Gastroesophageal sphincter (tissue), 4 donors: Measurements from ENCODE around the gene EIF2B5. TPM values are rescaled to one million over a fixed set of nuclear protein-coding genes. Genes with fewer than 3 reads are reported as not detected.
A peak's percentile ranks its signal among the peaks of the same experiment; 100 is the strongest.

Experiments
- ATAC-seq: fragments of 150-250 bp; one replicate; pipeline ENCODE4 v1.9.1; 2016; ENCODE audit warnings: mild to moderate bottlenecking, moderate library complexity
- H3K27ac ChIP-seq, 4 donors: fragments of 200-600 bp; sonication (generic) in 3 of 4; 1 replicate in 3 of 4; 2 replicates in 1 of 4; pipeline ENCODE4 v1.5.1; 2016 to 2019
- H3K27me3 ChIP-seq: fragments of 200-600 bp; sonication (generic); one replicate; pipeline ENCODE4 v1.5.1; 2019
- H3K36me3 ChIP-seq, 2 donors: fragments of 200-600 bp; sonication (generic); one replicate each; pipeline ENCODE4 v1.5.1; 2019; ENCODE audit warnings: control low read depth in 1 of 2
- H3K4me1 ChIP-seq, 3 donors: fragments of 200-600 bp; sonication (generic); 1 replicate in 2 of 3; 2 replicates in 1 of 3; pipeline ENCODE4 v1.5.1; 2016 to 2019; ENCODE audit warnings: control low read depth in 2 of 3
- H3K4me3 ChIP-seq, 2 donors: fragments of 200-600 bp; sonication (generic); one replicate each; pipeline ENCODE4 v1.5.1; 2019; ENCODE audit warnings: mild to moderate bottlenecking in 1 of 2, moderate library complexity in 1 of 2
- H3K9me3 ChIP-seq, 3 donors: fragments of 200-600 bp; sonication (generic); one replicate each; pipeline ENCODE4 v1.5.1; 2017 to 2019; ENCODE audit warnings: control low read depth in 2 of 3
- EP300 ChIP-seq: sonication (generic); formaldehyde crosslinking; IDR thresholded peaks from one replicate; pipeline ENCODE4 v1.6.1; 2017; ENCODE audit warnings: antibody characterized with exemption, mild to moderate bottlenecking
- POLR2A ChIP-seq, 2 donors: fragments of 450-650 bp; IDR thresholded peaks; one replicate each; pipeline ENCODE4 v1.6.1; 2017; ENCODE audit warnings: antibody characterized with exemption in 2 of 2, mild to moderate bottlenecking in 2 of 2, moderate library complexity in 1 of 2
- POLR2AphosphoS5 ChIP-seq: sonication (generic); formaldehyde crosslinking; IDR thresholded peaks from one replicate; pipeline ENCODE4 v1.6.1; 2017; ENCODE audit warnings: antibody characterized with exemption
- WGBS, 2 donors: methylation state at CpG; one replicate each; pipeline ENCODE4 v1.1.5; 2018; ENCODE audit warnings: low coverage in 1 of 2; 5-methylcytosine and 5-hydroxymethylcytosine counted together
- total RNA-seq, 4 donors: library from RNA; depleted of rRNA; stranded (reverse); fragments of >200 nt; gene quantifications; one replicate each; pipeline ENCODE4 v1.1.0, GENCODE V29; 2016
- TF ChIP-seq, protein P1 (sequence below), 4 experiments: fragments of 200-600 bp in 2 of 4; fragments of 450-650 bp in 2 of 4; sonication (generic) in 1 of 4; IDR thresholded peaks; one replicate each; pipeline ENCODE4 v1.5.1; 2017 to 2019; ENCODE audit warnings: antibody characterized with exemption in 4 of 4, mild to moderate bottlenecking in 2 of 4, moderate library complexity in 2 of 4

Gene EIF2B5
- total RNA-seq, 4 donors from 2014 or later, result 36.2 to 49.2 (median 44.3) TPM

DNA sequence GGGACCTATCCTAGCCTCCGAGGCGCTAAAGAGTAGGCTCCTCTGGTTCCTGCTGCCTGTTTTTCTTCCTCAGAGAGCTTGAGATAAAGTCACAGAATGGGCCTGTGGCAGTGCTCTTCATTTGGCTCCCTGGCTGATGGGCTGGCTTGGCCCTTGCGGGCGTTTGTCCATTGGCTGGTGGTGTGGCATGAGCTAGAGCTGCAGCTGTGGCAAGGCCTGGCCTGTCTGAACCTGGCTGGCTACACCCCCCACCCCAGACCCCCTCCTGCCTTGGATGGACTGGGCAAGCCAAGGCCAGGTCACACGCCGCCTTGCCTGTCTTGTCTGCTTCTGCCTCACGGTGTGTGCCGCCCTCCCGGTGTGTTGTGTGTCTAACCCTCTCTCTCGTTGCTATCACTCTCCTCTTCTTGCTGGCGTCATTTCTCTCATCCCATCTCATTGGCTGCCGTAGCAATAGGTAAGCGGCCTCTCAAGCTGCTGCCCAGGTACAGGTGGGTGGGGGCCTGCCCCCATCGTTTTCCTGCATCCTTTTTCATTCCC is 42.7 kb downstream of the EIF2B5 start:
- H3K4me3 ChIP-seq, result peak overlapping the region in 1 of 2 donors; percentile 97
- TF ChIP-seq, protein P1, sequence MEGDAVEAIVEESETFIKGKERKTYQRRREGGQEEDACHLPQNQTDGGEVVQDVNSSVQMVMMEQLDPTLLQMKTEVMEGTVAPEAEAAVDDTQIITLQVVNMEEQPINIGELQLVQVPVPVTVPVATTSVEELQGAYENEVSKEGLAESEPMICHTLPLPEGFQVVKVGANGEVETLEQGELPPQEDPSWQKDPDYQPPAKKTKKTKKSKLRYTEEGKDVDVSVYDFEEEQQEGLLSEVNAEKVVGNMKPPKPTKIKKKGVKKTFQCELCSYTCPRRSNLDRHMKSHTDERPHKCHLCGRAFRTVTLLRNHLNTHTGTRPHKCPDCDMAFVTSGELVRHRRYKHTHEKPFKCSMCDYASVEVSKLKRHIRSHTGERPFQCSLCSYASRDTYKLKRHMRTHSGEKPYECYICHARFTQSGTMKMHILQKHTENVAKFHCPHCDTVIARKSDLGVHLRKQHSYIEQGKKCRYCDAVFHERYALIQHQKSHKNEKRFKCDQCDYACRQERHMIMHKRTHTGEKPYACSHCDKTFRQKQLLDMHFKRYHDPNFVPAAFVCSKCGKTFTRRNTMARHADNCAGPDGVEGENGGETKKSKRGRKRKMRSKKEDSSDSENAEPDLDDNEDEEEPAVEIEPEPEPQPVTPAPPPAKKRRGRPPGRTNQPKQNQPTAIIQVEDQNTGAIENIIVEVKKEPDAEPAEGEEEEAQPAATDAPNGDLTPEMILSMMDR (IDR thresholded peaks at IDR 0.05), result no peak
- TF ChIP-seq POLR2A (IDR thresholded peaks at IDR 0.05) (no peak), EP300 (no peak), POLR2AphosphoS5 (no peak)
- H3K36me3 ChIP-seq, result peaks cover 4 to 60% of the 10 kb centered on the region in 2 donors
- ATAC-seq, result no peak
- no peaks in the 10 kb centered on the region for H3K27me3 ChIP-seq
- peak overlapping the region in 3 of 4 donors; percentile 91 to 98 (median 94) for H3K27ac ChIP-seq
- no peaks in the 10 kb centered on the region for H3K9me3 ChIP-seq
- H3K4me1 ChIP-seq, result peaks cover 3 to 62% (median 25%) of the 10 kb centered on the region in 3 donors
- 72 to 90% methylated on average over 6 to 10 of the region's 14 CpGs for WGBS, 2 donors

DNA sequence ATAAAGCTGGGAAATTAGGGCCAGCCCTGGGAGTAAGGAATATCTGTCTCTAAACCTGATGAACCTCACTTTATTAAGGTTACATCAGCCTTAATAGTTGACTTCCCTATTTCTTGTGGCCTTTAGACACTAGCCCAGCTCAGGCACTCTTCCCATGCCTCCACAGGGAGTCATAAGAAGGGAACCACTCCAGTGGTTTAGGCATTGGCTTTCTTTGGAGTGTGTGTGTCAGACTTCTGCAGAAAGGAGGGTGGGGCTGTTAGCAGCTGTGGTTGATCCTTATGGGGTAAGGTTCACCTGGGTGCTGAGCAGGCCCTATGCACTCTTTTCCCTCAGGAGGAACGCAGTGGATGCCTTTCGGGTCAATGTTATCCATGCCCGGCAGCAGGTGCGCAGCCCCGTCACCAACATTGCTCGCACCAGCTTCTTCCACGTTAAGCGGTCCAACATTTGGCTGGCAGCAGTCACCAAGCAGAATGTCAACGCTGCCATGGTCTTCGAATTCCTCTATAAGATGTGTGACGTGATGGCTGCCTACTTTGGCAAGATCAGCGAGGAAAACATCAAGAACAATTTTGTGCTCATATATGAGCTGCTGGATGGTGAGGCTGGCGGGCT is 43.5 kb downstream of the EIF2B5 start:
- H3K36me3 ChIP-seq, result peaks cover 4 to 68% of the 10 kb centered on the region in 2 donors
- WGBS, 2 donors, result 92 to 96% methylated on average over 5 to 6 of the region's 13 CpGs
- ATAC-seq, result no peak
- no peak overlapping the region for H3K4me3 ChIP-seq
- H3K4me1 ChIP-seq, result peaks cover 3 to 58% (median 25%) of the 10 kb centered on the region in 3 donors
- H3K9me3 ChIP-seq, result no peaks in the 10 kb centered on the region
- H3K27ac ChIP-seq, result no peak overlapping the region
- H3K27me3 ChIP-seq, result no peaks in the 10 kb centered on the region
- TF ChIP-seq, protein P1 (IDR thresholded peaks at IDR 0.05), result no peak
- TF ChIP-seq POLR2AphosphoS5 (no peak), POLR2A (IDR thresholded peaks at IDR 0.05) (no peak), EP300 (no peak)

DNA sequence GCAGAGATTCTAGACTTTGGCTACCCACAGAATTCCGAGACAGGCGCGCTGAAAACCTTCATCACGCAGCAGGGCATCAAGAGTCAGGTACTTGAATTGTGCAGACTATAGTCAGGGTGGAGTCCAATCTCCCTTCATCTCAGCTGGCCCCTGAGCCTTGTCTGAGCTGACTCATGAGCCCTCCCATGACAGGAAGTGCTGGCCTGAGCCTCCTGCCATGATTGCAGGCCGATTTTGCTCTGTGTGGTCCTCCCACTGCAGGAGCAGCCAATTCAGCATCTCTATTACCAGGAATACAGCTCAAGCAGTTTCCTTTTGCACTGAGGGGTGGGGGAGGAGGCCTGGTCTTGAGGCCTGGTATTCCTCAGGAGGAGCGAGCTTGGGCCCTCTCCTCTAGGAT is 45.0 kb downstream of the EIF2B5 start:
- no peak overlapping the region for H3K27ac ChIP-seq
- H3K36me3 ChIP-seq, result peaks cover 4 to 78% of the 10 kb centered on the region in 2 donors
- no peaks in the 10 kb centered on the region for H3K9me3 ChIP-seq
- no peaks in the 10 kb centered on the region for H3K27me3 ChIP-seq
- H3K4me3 ChIP-seq, result no peak overlapping the region
- H3K4me1 ChIP-seq, result peaks cover 3 to 54% (median 20%) of the 10 kb centered on the region in 3 donors
- 50 to 89% methylated on average over 1 to 5 of the region's 6 CpGs for WGBS, 2 donors
- no peak for ATAC-seq
- TF ChIP-seq POLR2AphosphoS5 (no peak), POLR2A (IDR thresholded peaks at IDR 0.05) (no peak), EP300 (no peak)
- TF ChIP-seq, protein P1 (IDR thresholded peaks at IDR 0.05), result no peak

DNA sequence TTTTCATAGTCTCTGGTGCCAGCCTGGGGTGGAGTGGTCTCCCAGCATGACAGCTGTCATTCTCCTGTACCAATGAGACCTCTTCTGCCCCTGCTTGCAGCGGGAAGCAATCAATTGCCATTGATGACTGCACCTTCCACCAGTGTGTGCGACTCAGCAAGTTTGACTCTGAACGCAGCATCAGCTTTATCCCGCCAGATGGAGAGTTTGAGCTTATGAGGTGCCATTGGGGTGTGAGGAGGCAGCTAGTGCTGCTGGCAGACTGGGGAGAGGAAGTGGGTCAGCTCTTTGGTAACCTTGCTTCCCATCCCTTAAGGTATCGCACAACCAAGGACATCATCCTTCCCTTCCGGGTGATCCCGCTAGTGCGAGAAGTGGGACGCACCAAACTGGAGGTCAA is 46.4 kb downstream of the EIF2B5 start:
- H3K9me3 ChIP-seq, result no peaks in the 10 kb centered on the region
- ATAC-seq, result no peak

More for the DNA sequence above, 46.4 kb downstream of the EIF2B5 start:
- peaks cover 4 to 78% of the 10 kb centered on the region in 2 donors for H3K36me3 ChIP-seq
- TF ChIP-seq EP300 (no peak), POLR2A (IDR thresholded peaks at IDR 0.05) (no peak)
- TF ChIP-seq, protein P1 (IDR thresholded peaks at IDR 0.05), result no peak
- no peak overlapping the region for H3K4me3 ChIP-seq
- WGBS, 2 donors, result 89 to 94% methylated on average over 5 of the region's 9 CpGs
- no peak overlapping the region for H3K27ac ChIP-seq
- no peaks in the 10 kb centered on the region for H3K27me3 ChIP-seq
- peaks cover 3 to 47% (median 20%) of the 10 kb centered on the region in 3 donors for H3K4me1 ChIP-seq
